ENCODE results near the gene UNK. TPM values are rescaled to one million over a fixed set of nuclear protein-coding genes. Genes with fewer than 3 reads are reported as not detected.

UNK gene
- total RNA-seq, 1 experiment from 2014 or later = 32.1 TPM

GRCh38 chr17:75750661-75751423 lies 33.8 kb upstream of the UNK start:
- ATAC-seq (no peak), DNase-seq (ENCODE audit: low read depth, low spot score) (no peak)
- no peaks in the 10 kb centered on the region for H3K36me3 ChIP-seq (ENCODE audit: control insufficient read depth, insufficient read depth, low read length)

More at GRCh38 chr17:75750661-75751423, 33.8 kb upstream of the UNK start:
- Histone ChIP-seq H3K27me3 (ENCODE audit: control insufficient read depth, insufficient read depth, low read length) (no peaks in the 10 kb centered on the region), H3K4me1 (ENCODE audit: control insufficient read depth, insufficient read depth, low read length) (peaks cover 10% of the 10 kb centered on the region), H3K9me3 (ENCODE audit: control insufficient read depth, insufficient read depth, low read depth, low read length) (no peaks in the 10 kb centered on the region), H3K27ac (ENCODE audit: low read length) (no peak overlapping the region), H3K4me3 (ENCODE audit: low read depth in 2 of 2, low read length in 2 of 2) (no peak overlapping the region)
- ChIA-PET CTCF (interaction anchor here (0.6 to 5.7 kb wide), 3 partner anchors 14 to 323 kb away, joined by 3 to 86 read pairs (median 5); partner anchors contain the start of genes GALK1 and SMIM5), POLR2A (no interaction called here)
- no peak for TF ChIP-seq TCF7L2 (IDR thresholded peaks at IDR 0.05; ENCODE audit: low read depth, low read length)
- no peak for TF ChIP-seq SIN3A (IDR thresholded peaks at IDR 0.05; ENCODE audit: borderline replicate concordance, insufficient read depth, low read depth, low read length)
- TF ChIP-seq CTCF (IDR thresholded peaks at IDR 0.05) = no peak
- TF ChIP-seq REST (IDR thresholded peaks at IDR 0.05; ENCODE audit: insufficient read depth in 1 of 2, low read depth in 2 of 2, low read length in 1 of 2) = no peak
- no peak for TF ChIP-seq POLR2AphosphoS5 (IDR thresholded peaks at IDR 0.05; ENCODE audit: low read depth, low read length)
- intact Hi-C loops (cut with micrococcal nuclease; ENCODE audit: unreplicated experiment) = no loop called here
- no TSS peak for BruUV-seq (replicated peaks)
- in situ Hi-C loops (cut with HindIII; ENCODE audit: low pct_unique_long_range_greater_than_20kb, low sequenced_read_pairs) = no loop called here

Data from Panc1 (cell line).